ENCODE results near the gene UNC5C.

UNC5C gene

DNA sequence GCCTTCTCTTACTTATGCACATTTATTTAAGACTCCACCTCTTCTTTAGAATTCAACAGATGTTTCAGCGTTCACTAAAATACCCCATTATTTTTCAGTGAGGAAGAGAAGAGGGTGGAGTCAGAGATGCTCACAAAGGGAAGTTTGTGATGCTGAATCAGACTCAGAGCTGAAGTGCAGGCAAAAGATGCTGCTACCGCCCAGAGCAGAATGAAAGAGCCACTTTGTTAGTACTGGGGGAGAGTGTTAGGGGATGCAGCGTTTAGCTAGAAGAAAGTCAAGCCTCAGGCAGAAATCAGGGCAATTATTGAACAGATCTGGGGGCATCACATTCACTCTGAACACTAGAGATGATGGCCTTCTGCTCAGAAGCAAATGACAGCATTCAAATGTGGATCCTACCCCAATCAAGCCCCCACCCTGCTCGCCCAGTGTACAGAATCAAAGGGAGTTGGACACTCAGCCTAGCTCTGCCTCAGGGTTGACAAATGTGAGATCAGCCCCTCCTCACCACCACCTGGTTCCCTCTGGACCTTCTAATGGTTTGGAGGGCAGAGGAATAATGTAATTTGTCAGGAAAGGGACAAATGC lies 138.3 kb downstream of the UNC5C start:
- DNase-seq: no peak
- H3K4me1 Mint-ChIP-seq (ENCODE audit: low read depth in 2 of 2): no peaks in the 10 kb centered on the region
- no peak overlapping the region for H3K27ac Mint-ChIP-seq
- H3K27me3 Mint-ChIP-seq: no peaks in the 10 kb centered on the region
- peaks cover 7 to 18% of the 10 kb centered on the region in 2 donors for H3K9me3 Mint-ChIP-seq
- no peak overlapping the region for H3K4me3 Mint-ChIP-seq
- no peaks in the 10 kb centered on the region for H3K36me3 Mint-ChIP-seq (ENCODE audit: insufficient read depth)
- ATAC-seq (replicated peaks): no peak

DNA sequence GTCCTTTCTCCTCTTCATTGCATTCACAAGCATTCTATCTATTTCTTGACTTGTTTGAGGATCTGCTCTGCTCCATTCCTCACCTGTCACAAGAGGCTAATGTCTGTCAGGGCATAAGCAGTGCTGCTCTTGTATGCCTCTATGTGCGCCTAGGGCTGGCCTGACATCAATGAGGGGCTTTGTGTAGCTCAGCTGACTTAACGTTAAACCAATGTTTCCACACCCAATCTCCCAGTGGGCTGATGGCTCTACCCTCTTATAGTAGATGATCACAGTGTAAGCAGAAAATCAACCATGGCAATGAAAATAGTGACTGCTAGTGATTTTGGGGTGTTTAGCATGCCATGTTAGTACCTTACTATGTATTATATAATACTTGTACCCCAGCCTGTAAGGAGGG lies 139.0 kb downstream of the UNC5C start:
- ATAC-seq (replicated peaks) (no peak), DNase-seq (no peak)
- Mint-ChIP-seq H3K9me3 (peaks cover 7 to 18% of the 10 kb centered on the region in 2 donors), H3K4me1 (ENCODE audit: low read depth in 2 of 2) (no peaks in the 10 kb centered on the region), H3K27ac (no peak overlapping the region), H3K4me3 (no peak overlapping the region), H3K36me3 (ENCODE audit: insufficient read depth) (no peaks in the 10 kb centered on the region), H3K27me3 (no peaks in the 10 kb centered on the region)

- peaks cover 10 to 18% of the 10 kb centered on the region in 2 donors for H3K9me3 Mint-ChIP-seq
- H3K36me3 Mint-ChIP-seq (ENCODE audit: insufficient read depth): no peaks in the 10 kb centered on the region
- H3K27ac Mint-ChIP-seq: no peak overlapping the region
- no peak overlapping the region for H3K4me3 Mint-ChIP-seq
- H3K27me3 Mint-ChIP-seq: no peaks in the 10 kb centered on the region
- ATAC-seq (replicated peaks) (no peak), DNase-seq (no peak)
- H3K4me1 Mint-ChIP-seq (ENCODE audit: low read depth in 2 of 2): no peaks in the 10 kb centered on the region
Measured at GRCh38 chr4:95409127-95409526, 139.6 kb downstream of the UNC5C start.

DNA sequence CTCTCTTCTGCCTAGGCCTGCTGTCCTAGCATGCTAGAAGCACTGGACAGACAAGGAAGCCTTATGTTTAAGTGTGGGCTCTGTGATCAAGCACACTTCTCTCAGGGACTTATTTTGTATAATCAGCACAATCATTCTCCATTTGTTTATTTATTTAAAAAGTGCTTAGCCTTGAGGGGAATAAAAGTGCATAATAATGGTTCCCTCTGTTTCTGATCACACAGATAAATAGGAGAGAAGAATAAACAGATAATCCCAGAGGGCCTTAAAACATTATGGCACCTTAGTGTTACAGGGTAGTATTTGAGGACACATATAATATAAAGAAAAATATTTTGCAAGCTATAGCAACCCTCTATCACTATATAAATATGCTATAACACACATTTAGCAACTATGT lies 146.5 kb downstream of the UNC5C start:
- Mint-ChIP-seq H3K4me3 (no peak overlapping the region), H3K36me3 (ENCODE audit: insufficient read depth) (no peaks in the 10 kb centered on the region), H3K4me1 (ENCODE audit: low read depth in 2 of 2) (no peaks in the 10 kb centered on the region), H3K27ac (no peak overlapping the region), H3K27me3 (no peaks in the 10 kb centered on the region), H3K9me3 (peaks cover 5 to 10% of the 10 kb centered on the region in 2 donors)
- DNase-seq: no peak
- ATAC-seq (replicated peaks): no peak

GRCh38 chr4:95398217-95398616 lies 150.6 kb downstream of the UNC5C start:
- peaks cover 0 to 7% of the 10 kb centered on the region in 2 donors for H3K9me3 Mint-ChIP-seq
- ATAC-seq (replicated peaks) (no peak), DNase-seq (no peak)
- H3K4me3 Mint-ChIP-seq: no peak overlapping the region
- H3K36me3 Mint-ChIP-seq (ENCODE audit: insufficient read depth): no peaks in the 10 kb centered on the region
- H3K27me3 Mint-ChIP-seq: no peaks in the 10 kb centered on the region
- H3K4me1 Mint-ChIP-seq (ENCODE audit: low read depth in 2 of 2): no peaks in the 10 kb centered on the region
- no peak overlapping the region for H3K27ac Mint-ChIP-seq

DNA sequence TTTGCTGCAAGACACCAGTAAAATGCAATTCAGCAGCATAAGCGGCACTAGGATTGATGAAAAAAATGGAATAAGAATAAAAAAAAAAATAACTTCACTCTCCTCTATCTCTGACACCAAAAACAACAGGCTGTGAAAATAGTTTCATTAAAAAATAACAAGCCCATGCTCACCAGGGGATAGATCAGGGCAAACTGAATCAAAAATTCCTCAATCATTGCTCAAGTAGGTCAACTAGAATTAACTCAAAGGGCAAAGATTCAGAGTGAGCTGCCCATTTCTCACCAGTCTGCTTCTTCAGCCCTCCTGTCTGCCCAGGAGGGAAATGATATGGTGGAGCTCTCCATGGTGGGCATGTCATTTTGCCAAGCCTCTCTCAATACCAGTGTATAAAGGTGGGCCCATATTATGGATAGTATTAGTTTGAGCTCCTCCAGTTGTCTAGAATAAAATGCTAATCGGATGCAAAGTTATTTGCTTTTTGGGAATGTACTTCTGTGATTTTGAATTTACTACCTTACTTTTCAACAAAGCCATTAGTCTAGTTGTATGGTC lies 153.9 kb downstream of the UNC5C start:
- H3K9me3 Mint-ChIP-seq: peaks cover 0 to 3% of the 10 kb centered on the region in 2 donors
- no peaks in the 10 kb centered on the region for H3K36me3 Mint-ChIP-seq (ENCODE audit: insufficient read depth)
- no peak overlapping the region for H3K4me3 Mint-ChIP-seq
- no peaks in the 10 kb centered on the region for H3K27me3 Mint-ChIP-seq
- no peak overlapping the region for H3K27ac Mint-ChIP-seq
- ATAC-seq (replicated peaks) (no peak), DNase-seq (no peak)
- no peaks in the 10 kb centered on the region for H3K4me1 Mint-ChIP-seq (ENCODE audit: low read depth in 2 of 2)

- Mint-ChIP-seq H3K27me3 (no peaks in the 10 kb centered on the region), H3K27ac (no peak overlapping the region), H3K4me1 (ENCODE audit: low read depth in 2 of 2) (no peaks in the 10 kb centered on the region), H3K4me3 (no peak overlapping the region), H3K36me3 (ENCODE audit: insufficient read depth) (no peaks in the 10 kb centered on the region), H3K9me3 (peaks cover 0 to 2% of the 10 kb centered on the region in 2 donors)
- ATAC-seq (replicated peaks) (no peak), DNase-seq (no peak)
Measured at GRCh38 chr4:95393821-95394220, 155.0 kb downstream of the UNC5C start.

- DNase-seq (no peak), ATAC-seq (replicated peaks) (no peak)
- no peaks in the 10 kb centered on the region for H3K36me3 Mint-ChIP-seq (ENCODE audit: insufficient read depth)
- H3K9me3 Mint-ChIP-seq: peaks cover 2 to 7% of the 10 kb centered on the region in 2 donors
- no peaks in the 10 kb centered on the region for H3K4me1 Mint-ChIP-seq (ENCODE audit: low read depth in 2 of 2)
- H3K27ac Mint-ChIP-seq: no peak overlapping the region
- no peak overlapping the region for H3K4me3 Mint-ChIP-seq
- no peaks in the 10 kb centered on the region for H3K27me3 Mint-ChIP-seq
Measured at GRCh38 chr4:95388911-95389310, 159.9 kb downstream of the UNC5C start.

- DNase-seq (no peak), ATAC-seq (replicated peaks) (no peak)
- H3K27ac Mint-ChIP-seq: no peak overlapping the region
- no peaks in the 10 kb centered on the region for H3K36me3 Mint-ChIP-seq (ENCODE audit: insufficient read depth)
- no peaks in the 10 kb centered on the region for H3K27me3 Mint-ChIP-seq
- peaks cover 2 to 7% of the 10 kb centered on the region in 2 donors for H3K9me3 Mint-ChIP-seq
- no peaks in the 10 kb centered on the region for H3K4me1 Mint-ChIP-seq (ENCODE audit: low read depth in 2 of 2)
- H3K4me3 Mint-ChIP-seq: no peak overlapping the region
Measured at GRCh38 chr4:95387719-95388118, 161.1 kb downstream of the UNC5C start.

GRCh38 chr4:95386410-95386809 lies 162.4 kb downstream of the UNC5C start:
- H3K9me3 Mint-ChIP-seq: peaks cover 2 to 7% of the 10 kb centered on the region in 2 donors
- H3K27ac Mint-ChIP-seq: no peak overlapping the region
- DNase-seq (no peak), ATAC-seq (replicated peaks) (no peak)
- no peaks in the 10 kb centered on the region for H3K27me3 Mint-ChIP-seq
- no peaks in the 10 kb centered on the region for H3K36me3 Mint-ChIP-seq (ENCODE audit: insufficient read depth)
- H3K4me3 Mint-ChIP-seq: no peak overlapping the region
- no peaks in the 10 kb centered on the region for H3K4me1 Mint-ChIP-seq (ENCODE audit: low read depth in 2 of 2)

DNA sequence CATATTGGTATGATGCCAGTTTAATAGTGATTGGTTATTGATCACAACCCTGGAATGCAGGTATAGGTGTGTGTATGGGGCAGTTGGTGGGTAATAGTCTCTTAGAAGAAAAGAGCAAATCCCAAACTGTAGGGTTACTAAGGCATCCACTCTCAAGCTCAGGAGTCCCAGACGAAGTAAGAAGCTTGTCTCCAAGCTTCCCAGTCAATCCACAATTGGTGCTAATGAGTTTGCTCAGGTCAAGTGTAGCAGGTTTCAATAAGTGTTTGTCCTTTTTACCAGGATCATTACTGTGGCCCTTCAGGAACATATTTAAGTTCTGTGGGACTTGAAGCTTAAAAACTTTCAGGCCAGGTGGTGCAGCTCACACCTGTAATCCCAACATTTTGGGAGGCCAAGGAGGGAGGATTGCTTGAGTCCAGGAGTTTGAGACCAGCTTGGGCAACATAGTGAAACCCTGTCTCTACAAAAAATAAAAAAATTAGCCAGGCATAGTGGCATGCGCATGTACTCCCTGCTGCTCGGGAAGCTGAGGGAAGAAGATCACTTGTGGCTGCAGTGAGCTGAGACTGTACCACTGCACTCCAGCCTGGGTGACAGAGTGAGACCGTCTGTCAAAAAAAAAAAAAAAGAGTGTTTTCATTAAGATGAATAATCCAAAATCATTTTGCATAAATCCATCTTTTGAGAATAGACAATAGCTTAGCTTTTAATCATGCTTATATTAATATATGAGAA lies 166.8 kb downstream of the UNC5C start:
- H3K27ac Mint-ChIP-seq: no peak overlapping the region
- no peaks in the 10 kb centered on the region for H3K27me3 Mint-ChIP-seq
- peaks cover 4 to 7% of the 10 kb centered on the region in 2 donors for H3K9me3 Mint-ChIP-seq
- H3K4me1 Mint-ChIP-seq (ENCODE audit: low read depth in 2 of 2): no peaks in the 10 kb centered on the region
- no peak overlapping the region for H3K4me3 Mint-ChIP-seq
- no peaks in the 10 kb centered on the region for H3K36me3 Mint-ChIP-seq (ENCODE audit: insufficient read depth)
- DNase-seq (no peak), ATAC-seq (replicated peaks) (no peak)

- Mint-ChIP-seq H3K4me1 (ENCODE audit: low read depth in 2 of 2) (no peaks in the 10 kb centered on the region), H3K9me3 (peaks cover 1 to 7% of the 10 kb centered on the region in 2 donors), H3K27me3 (no peaks in the 10 kb centered on the region), H3K27ac (no peak overlapping the region), H3K36me3 (ENCODE audit: insufficient read depth) (no peaks in the 10 kb centered on the region), H3K4me3 (no peak overlapping the region)
- DNase-seq: no peak
- ATAC-seq (replicated peaks): no peak
Measured at GRCh38 chr4:95379633-95380032, 169.1 kb downstream of the UNC5C start.

DNA sequence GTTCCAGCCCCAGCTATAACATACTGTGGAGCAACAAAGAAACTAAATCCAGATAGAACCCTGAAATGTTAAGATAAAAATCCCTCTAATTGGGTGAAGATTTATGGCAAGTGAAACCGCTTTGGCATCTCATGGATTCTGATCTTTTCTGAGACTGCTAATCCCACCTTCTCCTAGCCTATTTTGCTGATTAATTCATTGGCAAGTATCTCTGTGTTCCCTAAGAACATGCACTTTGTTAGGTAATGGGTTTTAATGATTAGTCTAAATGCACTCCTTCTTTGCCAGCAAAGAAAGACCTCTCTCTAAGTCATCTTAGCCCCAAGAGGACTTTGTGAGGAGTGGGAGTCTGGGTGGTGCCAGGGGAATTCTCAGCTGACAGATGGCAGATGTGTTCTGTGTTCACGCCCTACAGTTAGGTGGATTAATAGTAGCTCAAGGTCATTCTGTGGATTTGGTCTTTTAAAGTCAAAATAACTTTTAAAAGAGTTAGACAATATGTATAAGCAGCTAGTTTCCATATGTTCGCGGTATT lies 171.3 kb downstream of the UNC5C start:
- ATAC-seq (replicated peaks) (no peak), DNase-seq (no peak)
- Mint-ChIP-seq H3K27me3 (no peaks in the 10 kb centered on the region), H3K27ac (no peak overlapping the region), H3K4me3 (no peak overlapping the region), H3K4me1 (ENCODE audit: low read depth in 2 of 2) (no peaks in the 10 kb centered on the region), H3K36me3 (ENCODE audit: insufficient read depth) (no peaks in the 10 kb centered on the region), H3K9me3 (peaks cover 6 to 12% of the 10 kb centered on the region in 2 donors)
